Activated T-cell treated with anti-CD3 and anti-CD28 coated beads, Interleukin-2, amount 50 U/mL, for 48 hours (primary cell): Measurements from ENCODE around the gene TPBG.

Experiments used
- DNase-seq, 2 experiments: peaks; one replicate each; pipeline ENCODE4 v3.0.0-alpha.2; 2020

The TPBG gene, protein sequence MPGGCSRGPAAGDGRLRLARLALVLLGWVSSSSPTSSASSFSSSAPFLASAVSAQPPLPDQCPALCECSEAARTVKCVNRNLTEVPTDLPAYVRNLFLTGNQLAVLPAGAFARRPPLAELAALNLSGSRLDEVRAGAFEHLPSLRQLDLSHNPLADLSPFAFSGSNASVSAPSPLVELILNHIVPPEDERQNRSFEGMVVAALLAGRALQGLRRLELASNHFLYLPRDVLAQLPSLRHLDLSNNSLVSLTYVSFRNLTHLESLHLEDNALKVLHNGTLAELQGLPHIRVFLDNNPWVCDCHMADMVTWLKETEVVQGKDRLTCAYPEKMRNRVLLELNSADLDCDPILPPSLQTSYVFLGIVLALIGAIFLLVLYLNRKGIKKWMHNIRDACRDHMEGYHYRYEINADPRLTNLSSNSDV

DNA sequence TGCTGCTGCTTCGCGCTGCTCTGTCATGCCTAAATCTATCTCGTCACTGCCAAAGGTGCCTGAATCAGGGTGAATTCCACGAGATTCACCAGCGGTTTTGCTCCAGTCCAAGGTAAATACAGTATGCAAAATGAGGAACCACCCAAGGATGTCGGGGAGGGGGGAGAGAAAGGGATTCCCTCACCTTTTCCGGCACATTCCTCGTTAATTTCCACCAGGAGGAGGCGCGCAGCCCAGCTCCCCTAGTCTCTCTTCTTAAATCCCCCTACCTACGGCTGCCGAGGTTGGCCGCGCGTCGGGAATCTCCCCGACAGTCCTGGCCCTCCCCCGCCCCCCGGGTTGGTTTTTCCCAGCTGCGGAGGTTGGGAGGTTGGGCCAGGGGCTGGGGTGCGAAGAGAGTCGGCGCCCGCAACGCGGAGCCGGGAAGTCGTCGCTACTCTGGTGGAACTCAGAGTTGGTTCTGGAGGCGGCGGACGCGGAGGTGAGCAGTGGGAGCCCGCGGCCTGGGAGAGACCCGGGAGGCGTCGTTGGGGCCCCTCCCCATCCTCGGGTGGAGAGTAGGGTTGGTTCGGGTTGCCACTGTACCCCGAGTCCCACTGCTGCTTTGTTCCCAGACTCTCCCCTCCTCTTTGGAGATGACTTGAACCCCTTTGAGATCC, at the start of gene TPBG:
Gene TPBG (plus strand): TSS at position 390 of the 659 bp plus-strand sequence. CDS start 1,145 bp downstream, outside the sequence.
- DNase-seq, result peak; percentile 26 to 32

DNA sequence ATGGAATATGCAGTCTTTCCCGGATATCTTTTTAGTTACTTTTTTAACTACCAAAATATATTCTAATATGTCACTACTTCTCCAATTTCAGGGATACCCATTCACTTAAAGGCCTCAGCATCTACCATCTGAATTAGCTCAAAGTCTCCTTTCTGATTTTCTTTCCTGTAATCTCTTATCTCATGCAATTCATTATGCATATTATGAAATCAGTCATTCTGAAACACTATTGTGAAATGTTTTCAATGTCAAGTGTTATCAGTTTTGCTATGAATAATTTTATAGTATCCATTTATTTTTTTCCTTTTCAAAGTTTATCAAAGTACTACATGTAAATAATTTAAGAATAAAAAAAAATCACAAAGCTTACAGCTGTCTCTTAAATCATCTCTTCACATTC, 41.2 kb upstream of the TPBG start:
- DNase-seq, result no peak

DNA sequence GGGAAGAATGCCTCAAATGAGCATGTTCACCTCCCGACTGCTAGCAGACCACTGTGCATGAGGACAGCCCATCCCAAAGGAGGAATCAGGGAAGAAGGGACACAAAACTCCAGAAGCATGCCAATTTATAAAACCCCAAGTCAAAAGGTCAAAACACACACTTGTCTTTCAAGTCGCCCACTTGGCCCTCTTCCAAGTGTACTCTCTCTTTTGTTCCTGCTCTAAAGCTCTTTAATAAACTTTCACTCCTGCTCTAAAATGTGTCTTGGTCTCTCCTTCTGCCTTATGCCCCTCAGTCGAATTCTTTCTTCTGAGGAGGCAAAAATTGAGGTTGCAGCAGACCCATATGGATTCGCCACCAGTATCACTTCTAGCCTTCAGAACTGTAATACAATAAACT, 33.9 kb upstream of the TPBG start:
- DNase-seq, result no peak

DNA sequence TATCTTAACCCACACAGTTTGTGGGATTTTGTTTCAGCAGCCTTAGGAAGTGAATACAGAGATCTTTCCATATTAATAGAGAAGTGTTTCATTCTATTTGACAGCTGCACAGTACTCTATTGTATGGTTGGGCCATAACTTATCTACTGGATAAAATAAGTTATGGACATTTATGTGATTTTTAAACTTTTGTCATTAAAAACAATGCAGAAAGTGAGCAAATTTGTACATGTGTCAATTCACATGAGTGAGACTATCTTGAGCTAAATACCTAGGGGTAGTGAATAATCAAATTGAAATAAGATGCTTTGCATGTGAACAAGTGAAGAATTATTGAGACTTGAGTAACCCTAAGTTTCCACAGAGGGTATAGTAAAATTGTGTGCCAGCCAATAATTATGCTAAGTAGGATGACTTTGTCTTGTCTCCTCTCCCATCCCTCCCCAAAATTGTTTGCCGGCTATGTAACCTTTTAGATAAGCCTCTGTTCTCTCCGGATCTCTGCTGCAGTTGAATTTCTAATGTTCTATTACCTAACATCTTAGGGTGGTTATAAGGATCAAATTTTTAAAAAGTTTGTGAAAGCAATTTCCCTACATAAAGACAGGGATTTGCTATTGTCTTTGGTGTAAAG, 33.3 kb upstream of the TPBG start:
- DNase-seq, result no peak

DNA sequence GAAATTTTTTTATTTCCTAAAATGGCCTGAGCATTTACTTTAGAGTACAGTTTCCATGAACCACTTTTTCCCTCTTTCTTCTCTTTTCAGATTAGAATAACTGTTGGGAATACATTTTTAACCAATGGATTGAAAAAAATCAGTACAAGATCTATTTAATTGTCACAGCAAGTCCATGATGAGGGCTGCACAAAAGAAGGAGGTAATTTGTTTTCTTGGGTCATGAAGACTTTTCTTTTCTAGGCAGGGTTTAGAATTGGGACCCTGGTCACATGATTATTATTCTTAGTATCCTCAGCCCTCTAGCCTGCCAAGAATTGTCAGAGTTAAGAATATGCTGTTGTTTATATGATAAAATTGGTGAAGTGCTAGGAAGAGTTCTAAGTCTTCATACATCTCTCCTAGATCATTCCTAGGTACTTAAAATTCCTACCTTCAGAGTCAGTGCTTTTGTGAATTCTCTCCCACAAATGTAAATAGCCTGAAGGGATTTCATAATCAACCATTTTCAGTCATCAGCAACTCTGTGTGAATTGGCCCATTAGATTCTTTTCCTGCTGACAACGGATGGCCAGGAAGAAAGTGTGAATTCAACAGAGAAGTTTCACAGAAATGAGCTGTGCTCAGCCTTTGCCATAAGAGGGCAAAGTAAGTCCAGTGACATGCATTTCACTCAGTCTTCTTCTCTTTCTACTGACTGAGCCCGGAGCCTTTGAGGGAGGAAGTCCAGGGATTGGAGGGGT, 32.4 kb upstream of the TPBG start:
- no peak for DNase-seq

DNA sequence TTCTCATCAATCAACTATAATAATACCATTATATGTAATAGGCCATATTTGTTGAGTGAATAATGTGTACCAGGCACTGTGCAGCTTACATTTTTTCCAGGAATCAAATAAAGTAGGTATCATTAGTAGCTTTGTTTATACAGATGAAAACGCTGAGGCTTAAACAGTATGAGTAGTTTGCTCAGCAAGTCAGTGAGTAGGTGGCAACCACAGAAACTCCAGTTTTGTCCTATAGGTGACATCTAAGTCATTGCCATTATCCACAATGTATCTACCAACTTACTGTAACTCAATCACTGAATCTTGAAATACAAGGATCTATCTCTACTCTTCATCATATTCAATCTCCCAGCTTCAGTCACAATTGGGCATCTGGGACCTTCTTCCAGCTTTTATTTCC, 29.8 kb upstream of the TPBG start:
- DNase-seq, result no peak

DNA sequence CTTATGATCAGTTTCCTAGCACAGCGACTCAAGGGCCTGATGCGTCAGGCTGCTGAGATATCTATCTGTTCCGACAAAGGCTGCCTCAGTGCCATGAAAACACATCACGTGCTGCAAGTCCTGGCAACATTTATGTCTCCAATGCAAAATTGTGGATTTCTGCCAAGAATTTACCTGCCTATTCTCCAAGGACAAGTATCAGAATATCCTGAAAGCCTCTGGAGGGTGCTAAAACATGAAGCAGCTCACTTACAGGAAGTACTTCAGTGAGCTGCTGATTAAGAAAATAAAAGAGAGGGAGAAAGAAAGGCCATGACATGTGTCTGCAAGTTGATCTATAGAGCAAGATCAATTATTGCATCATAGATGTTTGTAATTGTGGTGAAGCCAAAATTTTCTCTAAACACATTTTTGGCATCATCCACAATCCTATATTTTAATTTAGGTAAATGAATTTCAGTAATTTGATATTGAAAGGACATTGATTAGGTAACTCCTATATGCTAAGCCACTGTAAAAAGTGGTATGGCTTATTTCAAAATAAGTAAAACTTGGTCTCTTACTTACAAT, 25.8 kb upstream of the TPBG start:
- no peak for DNase-seq

DNA sequence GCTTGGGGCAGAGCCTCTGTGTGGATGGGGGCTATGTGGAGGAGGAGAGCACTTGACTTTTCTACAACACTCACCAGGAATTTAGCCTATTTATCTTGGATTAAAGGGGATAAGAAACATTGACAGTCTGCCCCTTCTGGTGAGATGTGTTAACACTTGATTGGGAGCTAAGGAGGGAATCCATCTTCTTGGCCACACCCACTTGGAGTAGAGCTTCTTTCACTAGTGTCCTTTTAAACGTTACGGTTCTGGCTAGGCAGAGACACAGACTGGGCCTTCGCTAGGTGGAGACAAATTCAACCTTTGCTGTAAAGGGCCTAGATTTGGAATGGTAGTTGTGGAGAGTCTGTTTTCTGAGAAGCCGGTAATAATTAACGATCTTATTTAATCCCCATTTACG, 15.5 kb upstream of the TPBG start:
- no peak for DNase-seq

DNA sequence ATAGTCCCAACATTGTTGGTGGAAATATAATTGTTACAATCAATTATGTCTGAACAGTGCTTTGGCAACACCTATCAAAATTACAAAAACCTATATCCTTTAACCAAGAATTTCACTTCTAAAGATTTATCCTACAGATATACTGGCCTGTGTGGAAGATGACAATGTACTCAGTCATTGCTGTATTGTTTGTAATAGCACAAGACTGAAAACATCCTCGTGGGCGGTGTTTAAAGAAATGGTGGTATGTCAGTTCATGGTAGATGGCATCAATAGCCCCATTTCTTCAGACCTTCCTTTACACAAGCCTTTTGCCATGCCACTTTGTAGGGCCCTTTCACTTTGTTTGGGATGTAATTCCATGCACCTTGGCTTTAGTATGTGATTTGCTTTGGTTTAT, 9.8 kb upstream of the TPBG start:
- no peak for DNase-seq

DNA sequence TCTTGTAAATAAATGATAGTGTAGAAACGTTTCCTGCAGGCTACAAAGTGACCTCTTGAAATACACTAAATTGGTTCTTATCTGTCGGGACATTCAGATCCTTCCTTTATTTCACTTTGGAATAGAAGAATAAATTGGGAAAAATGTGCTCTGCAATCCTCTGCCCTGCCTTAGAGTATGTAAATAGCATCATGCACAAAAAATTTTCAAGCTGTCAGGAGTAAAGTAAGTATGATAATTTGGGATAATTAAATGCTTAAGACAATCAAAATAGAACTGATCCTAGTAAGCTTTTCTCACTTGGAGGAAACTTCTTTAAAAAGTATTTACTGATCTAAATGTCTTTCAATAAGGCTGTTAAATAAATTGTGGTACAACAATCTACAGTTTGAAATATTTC, 3.1 kb upstream of the TPBG start:
- DNase-seq, result no peak

DNA sequence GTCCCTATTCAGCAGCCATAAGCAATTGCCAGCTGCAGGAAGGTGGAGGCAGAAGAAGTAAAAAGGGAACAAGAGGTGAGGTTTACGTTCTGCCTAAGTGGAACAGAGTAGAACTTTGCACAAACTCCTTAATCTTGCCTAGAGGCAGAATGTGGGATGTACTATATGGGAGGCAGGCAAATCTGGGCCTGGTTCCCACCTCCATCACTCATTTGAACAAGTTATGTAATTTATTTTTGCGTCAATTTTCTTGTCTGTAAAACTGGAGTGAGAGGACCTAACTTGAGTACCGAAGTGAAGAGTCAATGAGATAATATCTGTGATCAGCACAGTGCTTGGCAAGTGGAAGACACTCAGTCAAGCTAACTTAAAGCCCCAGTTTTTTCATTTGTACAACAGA, 2.0 kb upstream of the TPBG start:
- DNase-seq, result no peak

DNA sequence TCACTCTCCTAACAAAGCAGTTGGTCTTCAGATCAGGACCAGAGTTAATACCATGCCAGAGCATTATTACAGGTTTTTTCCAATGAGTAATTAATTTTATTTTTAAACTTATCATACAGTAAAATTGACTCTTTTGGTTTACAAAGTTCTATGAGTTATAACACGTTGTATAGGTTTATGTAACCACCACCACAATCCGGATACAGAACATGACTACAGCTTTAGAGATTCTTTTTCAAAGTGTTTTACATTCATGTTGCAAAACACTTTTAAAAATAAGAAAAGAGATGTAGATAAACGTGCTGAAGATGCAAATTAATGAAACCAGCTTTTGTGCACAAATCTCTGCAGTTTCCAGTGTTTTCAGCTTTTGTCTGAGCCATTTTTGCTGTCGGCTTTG, 1.5 kb upstream of the TPBG start:
- no peak for DNase-seq

DNA sequence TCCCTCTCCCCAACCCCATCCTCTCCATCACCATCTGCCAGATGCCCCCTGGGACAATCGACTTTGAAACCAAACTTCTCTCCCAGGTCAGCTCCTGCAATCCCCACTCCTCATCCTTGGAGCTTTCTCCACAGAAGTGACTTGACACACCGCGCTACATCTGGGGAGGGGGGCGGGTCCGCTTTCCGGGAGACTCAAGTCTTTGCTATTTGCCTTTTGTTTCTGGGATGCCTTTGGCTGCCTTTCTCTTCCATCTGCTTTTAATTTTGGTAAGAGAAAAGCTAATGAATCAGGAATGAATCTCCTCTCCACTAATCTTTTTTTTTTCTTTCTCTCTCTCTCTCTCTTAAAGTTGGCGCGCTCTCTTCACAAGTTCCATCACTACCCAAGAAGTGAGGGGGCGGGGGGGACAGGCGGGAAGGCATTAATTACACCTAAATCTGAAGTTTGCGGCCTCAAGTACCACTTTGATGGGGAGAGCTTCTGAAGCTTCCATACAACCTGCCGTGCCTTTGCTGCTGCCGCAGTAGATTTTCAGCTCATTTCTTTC, 664 bp upstream of the TPBG start:
- no peak for DNase-seq

DNA sequence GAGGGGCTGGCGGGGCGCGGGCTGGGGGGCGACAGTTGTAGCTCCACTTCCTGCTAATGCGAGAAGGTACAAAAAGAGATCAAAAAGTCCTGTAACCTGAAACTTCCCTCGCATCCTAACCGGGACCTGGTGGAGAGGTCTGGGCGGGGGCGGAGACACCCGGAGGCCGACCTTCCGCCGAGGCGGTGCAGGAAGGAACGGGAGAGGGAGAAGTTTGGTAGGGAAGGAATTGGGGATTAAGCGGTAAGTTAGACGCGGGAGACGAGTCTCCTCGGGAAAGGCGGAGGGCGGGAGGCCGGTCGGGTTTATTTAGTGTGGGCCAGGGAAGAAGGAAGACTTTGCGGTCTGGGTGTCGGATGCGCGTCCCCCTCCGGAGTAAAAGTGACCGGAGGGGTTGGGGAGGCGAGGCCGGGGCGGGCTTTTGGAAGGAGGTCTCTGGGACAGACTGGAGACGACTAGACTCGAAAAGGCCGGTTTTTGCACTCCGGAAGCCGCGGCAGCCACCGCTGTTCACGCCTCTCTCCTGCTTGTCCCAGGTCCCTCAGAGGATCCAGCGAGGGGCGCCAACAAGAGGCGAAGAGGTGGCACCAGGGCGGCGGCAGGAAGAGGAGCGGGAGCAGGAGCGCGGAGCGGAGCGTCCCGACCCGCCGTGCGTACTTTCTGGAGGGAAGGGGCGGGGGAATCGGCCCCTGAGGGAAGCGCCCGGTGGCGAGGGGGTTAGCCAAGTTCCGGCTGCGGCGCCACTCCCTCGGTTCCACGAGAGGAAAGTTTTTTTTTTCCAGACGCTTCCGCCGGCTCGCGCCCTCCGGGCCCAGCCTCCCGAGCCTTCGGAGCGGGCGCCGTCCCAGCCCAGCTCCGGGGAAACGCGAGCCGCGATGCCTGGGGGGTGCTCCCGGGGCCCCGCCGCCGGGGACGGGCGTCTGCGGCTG, 734 bp downstream of the TPBG start:
- peak; percentile 37 to 41 for DNase-seq

DNA sequence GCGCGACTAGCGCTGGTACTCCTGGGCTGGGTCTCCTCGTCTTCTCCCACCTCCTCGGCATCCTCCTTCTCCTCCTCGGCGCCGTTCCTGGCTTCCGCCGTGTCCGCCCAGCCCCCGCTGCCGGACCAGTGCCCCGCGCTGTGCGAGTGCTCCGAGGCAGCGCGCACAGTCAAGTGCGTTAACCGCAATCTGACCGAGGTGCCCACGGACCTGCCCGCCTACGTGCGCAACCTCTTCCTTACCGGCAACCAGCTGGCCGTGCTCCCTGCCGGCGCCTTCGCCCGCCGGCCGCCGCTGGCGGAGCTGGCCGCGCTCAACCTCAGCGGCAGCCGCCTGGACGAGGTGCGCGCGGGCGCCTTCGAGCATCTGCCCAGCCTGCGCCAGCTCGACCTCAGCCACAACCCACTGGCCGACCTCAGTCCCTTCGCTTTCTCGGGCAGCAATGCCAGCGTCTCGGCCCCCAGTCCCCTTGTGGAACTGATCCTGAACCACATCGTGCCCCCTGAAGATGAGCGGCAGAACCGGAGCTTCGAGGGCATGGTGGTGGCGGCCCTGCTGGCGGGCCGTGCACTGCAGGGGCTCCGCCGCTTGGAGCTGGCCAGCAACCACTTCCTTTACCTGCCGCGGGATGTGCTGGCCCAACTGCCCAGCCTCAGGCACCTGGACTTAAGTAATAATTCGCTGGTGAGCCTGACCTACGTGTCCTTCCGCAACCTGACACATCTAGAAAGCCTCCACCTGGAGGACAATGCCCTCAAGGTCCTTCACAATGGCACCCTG, 1.6 kb downstream of the TPBG start:
- DNase-seq, result peak; percentile 29 to 31

DNA sequence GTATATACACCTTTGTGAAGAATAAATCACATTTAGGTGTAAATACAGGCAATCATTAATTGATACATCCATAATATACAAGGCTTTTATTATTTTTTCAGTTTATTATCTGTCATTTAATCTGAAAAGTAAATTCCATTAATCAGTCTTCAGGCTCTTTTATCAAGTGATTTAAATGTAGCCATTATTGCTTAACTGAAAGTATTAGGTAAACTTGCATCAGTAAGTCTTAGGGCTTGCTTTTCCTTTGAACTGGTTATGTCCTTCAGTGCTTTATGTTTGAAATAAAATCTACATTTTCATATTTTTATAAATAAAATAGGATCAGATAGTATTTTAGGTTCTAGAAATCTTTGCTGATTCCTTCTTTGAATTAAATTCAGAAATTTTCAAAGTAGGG, 4.1 kb downstream of the TPBG start:
- DNase-seq, result no peak

DNA sequence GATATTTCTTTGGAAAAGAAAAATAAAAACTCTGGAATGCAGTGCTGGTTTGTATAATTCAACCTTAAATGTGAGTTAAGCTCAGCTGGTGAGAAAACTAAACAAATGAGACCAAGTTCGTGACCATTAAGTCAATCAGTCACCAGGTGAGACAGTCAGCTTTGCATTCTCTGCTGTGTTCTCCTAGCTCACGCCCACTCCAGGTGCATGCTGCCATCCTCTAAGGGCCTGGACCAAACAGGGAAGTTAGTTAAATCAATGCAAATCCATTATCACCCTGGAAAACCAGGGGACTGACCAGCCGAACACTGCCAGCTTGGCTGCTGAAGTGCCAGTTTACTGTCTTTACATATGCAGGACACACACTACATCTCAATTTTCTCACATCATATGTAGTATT, 7.2 kb downstream of the TPBG start:
- no peak for DNase-seq

DNA sequence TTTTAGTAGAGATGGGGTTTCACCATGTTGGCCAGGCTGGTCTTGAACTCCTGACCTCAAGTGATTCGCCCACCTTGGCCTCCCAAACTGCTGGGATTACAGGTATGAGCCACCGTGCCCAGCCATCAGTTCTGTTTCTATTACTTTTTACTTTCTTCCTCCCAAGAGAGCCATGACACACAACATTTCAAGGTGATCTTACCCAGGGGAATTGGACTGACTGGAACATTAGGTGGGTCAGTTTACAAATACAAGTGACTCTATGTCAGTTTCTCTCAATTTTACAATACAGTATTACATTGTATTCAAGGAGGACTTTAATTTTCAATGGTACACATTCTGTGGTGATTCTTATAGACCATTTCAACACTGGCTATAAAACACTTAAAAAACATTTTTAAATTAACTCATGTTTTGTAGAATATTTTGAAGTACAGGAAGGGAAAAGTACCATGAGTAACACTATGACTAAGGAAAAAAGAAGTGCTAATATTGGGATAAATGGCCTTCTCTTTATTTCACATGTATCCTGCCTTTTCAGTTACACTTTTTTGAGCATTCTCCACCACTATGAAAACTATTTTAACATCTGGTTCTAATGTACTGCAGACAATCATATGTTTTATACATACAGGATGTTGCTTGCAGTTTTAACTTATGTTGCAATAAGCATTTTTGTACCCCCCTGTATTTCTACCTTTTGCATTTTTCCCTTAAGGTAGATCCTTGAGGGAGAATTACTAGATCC, 8.4 kb downstream of the TPBG start:
- DNase-seq, result no peak

DNA sequence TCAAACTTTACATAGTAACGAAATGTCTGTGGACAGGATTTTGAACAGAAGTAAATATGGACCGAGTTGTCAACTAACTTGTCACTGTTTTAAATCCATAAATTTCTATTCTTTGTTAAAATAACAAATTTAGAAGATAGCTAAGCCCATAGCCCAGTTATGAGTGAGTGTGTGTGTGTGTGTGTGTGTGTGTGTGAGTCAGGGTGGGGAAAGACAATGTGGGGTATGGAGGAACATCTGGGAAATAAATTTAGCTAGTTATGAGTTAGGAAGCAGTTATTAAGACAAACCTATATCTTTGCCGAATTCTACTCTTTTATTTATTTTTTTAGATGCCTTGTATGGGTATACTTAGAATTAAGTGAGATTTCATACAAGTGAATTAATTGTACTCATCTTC, 9.0 kb downstream of the TPBG start:
- DNase-seq, result no peak

DNA sequence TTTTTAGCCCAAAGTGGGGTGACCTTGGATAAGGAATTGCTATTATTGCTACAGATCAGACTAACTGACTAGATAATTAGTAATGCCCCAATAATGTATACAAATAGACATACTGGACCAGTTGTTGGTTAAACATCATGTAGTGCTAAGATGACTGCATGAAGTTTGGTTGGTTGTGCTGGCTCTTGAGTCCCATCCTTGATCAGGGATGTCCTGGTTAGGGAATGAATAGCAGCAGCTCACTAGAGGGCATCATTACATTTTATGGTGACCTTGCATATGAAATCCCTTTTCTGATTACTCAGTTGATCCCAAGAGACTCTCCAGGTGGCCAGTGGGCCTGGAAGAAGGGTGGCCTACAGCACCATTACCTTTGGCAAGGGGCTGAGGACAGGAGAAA, 10.9 kb downstream of the TPBG start:
- no peak for DNase-seq
